Measurements from ENCODE around the gene TEX261. TPM values are rescaled to one million over a fixed set of nuclear protein-coding genes. Genes with fewer than 3 reads are reported as not detected.
"Not testable (repeated sequence)": the region's sequence is repeated elsewhere in the genome, so short reads cannot be mapped to it uniquely, and the experiment has no call there.

The TEX261 gene
- total RNA-seq, 2 donors from 2014 or later = 26.7 to 38.0 TPM

GRCh38 chr2:71018625-71019024 is 24.0 kb upstream of the TEX261 start:
- TF ChIP-seq CTCF (IDR thresholded peaks at IDR 0.05) = no peak
- H3K27me3 ChIP-seq = no peaks in the 10 kb centered on the region
- DNase-seq (ENCODE audit: low spot score) = no peak
- no peaks in the 10 kb centered on the region for H3K4me1 ChIP-seq
- no peak overlapping the region for H3K4me3 ChIP-seq
- no peak overlapping the region for H3K27ac ChIP-seq
- H3K36me3 ChIP-seq = no peaks in the 10 kb centered on the region
- H3K9me3 ChIP-seq = no peaks in the 10 kb centered on the region

GRCh38 chr2:71011786-71012185 is 17.1 kb upstream of the TEX261 start:
- H3K27ac ChIP-seq, H3K36me3 ChIP-seq, H3K4me1 ChIP-seq, H3K4me3 ChIP-seq, H3K9me3 ChIP-seq, H3K27me3 ChIP-seq: not testable (repeated sequence)
- peak; percentile 53 for DNase-seq (ENCODE audit: low spot score)

- H3K27me3 ChIP-seq = no peaks in the 10 kb centered on the region
- no peak for TF ChIP-seq CTCF (IDR thresholded peaks at IDR 0.05)
- DNase-seq (ENCODE audit: low spot score) = no peak
- no peaks in the 10 kb centered on the region for H3K36me3 ChIP-seq
- H3K4me3 ChIP-seq = no peak overlapping the region
- H3K9me3 ChIP-seq = no peaks in the 10 kb centered on the region
- no peak overlapping the region for H3K27ac ChIP-seq
- H3K4me1 ChIP-seq = no peaks in the 10 kb centered on the region
These were observed 13.7 kb upstream of the TEX261 start for GRCh38 chr2:71008342-71008741.

DNA sequence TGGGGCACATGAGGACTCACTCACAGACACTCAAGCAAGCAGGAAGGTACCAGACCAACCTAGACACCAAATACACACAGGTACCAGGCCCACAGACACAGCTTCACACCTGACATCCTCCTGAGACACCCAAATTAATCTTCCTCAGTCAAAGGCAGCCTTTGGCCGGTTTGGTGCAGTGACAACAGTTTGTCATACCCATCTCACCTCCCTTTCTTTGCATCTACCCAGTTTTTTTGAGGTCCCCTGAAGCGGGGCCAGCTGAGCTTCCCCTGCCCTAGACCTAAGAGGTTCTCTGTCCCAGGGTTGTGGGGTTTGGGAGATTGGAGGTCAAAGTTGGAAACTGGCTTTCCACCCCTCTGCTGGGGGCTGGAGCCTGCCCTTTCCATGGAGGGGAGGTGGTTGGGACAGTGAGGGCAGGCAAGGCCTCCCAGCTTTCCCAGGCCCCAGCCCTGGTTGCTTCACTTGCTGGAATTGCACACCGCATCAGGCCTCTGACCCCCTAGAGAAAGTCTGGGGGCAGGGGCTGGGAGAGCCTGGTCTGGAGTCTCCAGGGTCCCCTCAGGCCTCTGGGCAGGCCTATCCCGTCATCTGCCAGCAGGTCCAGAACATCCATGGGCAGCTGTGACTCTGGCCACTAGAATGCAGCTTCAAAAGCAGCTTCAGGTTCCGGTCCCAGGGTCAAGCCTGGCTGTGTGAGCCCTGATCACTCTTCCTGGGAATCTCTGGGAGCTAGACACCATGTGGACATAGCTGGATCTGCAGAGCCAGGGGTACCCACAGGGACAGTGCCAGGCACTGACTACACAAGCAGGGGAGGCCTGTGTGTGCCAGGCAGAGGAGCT is 12.5 kb upstream of the TEX261 start:
- Histone ChIP-seq H3K4me3 (no peak overlapping the region), H3K27ac (no peak overlapping the region), H3K4me1 (no peaks in the 10 kb centered on the region), H3K27me3 (no peaks in the 10 kb centered on the region), H3K36me3 (no peaks in the 10 kb centered on the region), H3K9me3 (no peaks in the 10 kb centered on the region)
- no peak for DNase-seq (ENCODE audit: low spot score)
- no peak for TF ChIP-seq CTCF (IDR thresholded peaks at IDR 0.05)

GRCh38 chr2:71006323-71006722 is 11.7 kb upstream of the TEX261 start:
- H3K27ac ChIP-seq = no peak overlapping the region
- no peaks in the 10 kb centered on the region for H3K27me3 ChIP-seq
- no peak for TF ChIP-seq CTCF (IDR thresholded peaks at IDR 0.05)
- DNase-seq (ENCODE audit: low spot score) = no peak
- H3K4me3 ChIP-seq = no peak overlapping the region
- H3K4me1 ChIP-seq = peaks cover 0 to 1% of the 10 kb centered on the region in 2 donors
- no peaks in the 10 kb centered on the region for H3K9me3 ChIP-seq
- H3K36me3 ChIP-seq = no peaks in the 10 kb centered on the region

GRCh38 chr2:71005271-71006202 is 10.9 kb upstream of the TEX261 start:
- H3K4me1 ChIP-seq = peaks cover 0 to 8% of the 10 kb centered on the region in 2 donors
- no peaks in the 10 kb centered on the region for H3K36me3 ChIP-seq
- H3K9me3 ChIP-seq = no peaks in the 10 kb centered on the region
- no peak overlapping the region for H3K4me3 ChIP-seq
- no peak for TF ChIP-seq CTCF (IDR thresholded peaks at IDR 0.05)
- no peak overlapping the region for H3K27ac ChIP-seq
- no peaks in the 10 kb centered on the region for H3K27me3 ChIP-seq
- DNase-seq (ENCODE audit: low spot score) = peak; percentile 43

All from right atrium auricular region (tissue), 2 donors.